Measurements from ENCODE around the gene BTBD7.
"Not testable (repeated sequence)": the region's sequence is repeated elsewhere in the genome, so short reads cannot be mapped to it uniquely, and the experiment has no call there.

BTBD7 gene, protein sequence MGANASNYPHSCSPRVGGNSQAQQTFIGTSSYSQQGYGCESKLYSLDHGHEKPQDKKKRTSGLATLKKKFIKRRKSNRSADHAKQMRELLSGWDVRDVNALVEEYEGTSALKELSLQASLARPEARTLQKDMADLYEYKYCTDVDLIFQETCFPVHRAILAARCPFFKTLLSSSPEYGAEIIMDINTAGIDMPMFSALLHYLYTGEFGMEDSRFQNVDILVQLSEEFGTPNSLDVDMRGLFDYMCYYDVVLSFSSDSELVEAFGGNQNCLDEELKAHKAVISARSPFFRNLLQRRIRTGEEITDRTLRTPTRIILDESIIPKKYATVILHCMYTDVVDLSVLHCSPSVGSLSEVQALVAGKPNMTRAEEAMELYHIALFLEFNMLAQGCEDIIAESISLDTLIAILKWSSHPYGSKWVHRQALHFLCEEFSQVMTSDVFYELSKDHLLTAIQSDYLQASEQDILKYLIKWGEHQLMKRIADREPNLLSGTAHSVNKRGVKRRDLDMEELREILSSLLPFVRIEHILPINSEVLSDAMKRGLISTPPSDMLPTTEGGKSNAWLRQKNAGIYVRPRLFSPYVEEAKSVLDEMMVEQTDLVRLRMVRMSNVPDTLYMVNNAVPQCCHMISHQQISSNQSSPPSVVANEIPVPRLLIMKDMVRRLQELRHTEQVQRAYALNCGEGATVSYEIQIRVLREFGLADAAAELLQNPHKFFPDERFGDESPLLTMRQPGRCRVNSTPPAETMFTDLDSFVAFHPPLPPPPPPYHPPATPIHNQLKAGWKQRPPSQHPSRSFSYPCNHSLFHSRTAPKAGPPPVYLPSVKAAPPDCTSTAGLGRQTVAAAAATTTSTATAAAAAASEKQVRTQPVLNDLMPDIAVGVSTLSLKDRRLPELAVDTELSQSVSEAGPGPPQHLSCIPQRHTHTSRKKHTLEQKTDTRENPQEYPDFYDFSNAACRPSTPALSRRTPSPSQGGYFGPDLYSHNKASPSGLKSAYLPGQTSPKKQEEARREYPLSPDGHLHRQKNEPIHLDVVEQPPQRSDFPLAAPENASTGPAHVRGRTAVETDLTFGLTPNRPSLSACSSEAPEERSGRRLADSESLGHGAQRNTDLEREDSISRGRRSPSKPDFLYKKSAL

GRCh38 chr14:93332853-93333630, at the start of gene BTBD7:
TSS of gene BTBD7 (minus strand) at chr14:93333036. CDS start at chr14:93296051, 36,985 bp downstream.
- peak; percentile 95 for DNase-seq

- no peak for DNase-seq
Observed at GRCh38 chr14:93381644-93382043, 48.8 kb upstream of the BTBD7 start.

DNA sequence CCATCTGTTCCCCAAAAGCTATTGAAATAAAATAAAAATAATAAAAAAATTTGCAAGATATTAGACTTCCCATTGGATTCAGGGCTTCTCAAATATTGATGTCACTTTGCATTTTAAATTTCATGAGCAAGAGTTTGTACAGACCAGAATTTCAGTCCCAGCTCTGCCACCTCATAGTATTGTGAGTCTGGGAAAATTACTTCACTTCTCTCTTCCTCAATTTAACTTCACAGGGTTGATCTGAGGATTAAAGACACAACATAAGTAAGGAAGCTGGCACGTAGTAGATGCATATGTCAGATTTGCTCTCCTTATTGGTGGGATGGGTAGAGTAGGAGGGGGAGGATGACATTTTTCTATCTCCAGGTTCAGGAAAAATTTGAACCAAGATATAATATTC, 47.0 kb upstream of the BTBD7 start:
- no peak for DNase-seq

DNA sequence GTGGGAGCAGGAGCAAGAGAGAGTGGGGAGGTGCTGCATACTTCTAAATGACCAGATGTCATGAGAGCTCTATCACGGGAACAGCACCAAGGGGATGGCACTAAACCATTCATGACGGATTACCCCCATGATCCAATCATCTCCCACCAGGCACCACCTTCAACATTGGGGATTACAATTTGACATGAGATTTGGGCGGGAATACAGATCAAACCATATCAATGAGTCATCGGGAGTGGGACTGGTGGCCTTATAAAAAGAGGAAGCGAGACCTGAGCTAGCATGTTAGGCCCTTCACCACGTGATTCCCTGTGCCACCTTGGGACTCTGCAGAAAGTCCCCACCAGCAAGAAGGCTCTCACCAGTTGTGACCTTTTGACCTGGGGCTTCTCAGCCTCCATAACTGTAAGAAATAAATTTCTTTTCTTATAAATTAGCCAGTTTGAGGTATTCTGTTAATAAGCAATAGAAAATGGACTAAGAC, 42.9 kb upstream of the BTBD7 start:
- DNase-seq = peak; percentile 88

DNA sequence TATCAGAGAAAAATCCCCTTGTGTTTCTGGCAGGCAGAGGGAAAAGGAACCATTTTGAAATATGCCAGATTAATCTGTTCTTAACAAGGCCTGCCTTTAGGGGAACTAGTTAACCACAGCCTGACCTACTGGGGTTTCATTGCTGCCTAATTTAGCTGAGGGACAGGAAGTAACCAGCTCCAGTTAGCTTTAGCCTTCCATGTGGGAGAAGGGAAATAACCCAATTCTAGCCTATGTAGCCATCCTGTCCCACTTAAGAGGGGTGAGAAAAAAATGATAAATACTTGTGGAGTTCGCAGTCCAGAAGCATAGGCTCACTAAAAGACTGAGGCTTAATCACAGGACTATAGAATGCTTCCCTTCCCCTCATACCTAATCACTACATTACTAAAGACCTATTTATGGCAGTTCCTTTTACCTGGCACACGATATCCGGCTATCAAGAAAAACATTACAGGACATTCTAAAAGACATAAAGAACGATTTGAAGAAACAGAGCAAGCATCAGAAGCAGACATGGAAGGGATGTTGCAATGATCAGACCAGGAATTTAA, 37.0 kb upstream of the BTBD7 start:
- DNase-seq = peak; percentile 49

DNA sequence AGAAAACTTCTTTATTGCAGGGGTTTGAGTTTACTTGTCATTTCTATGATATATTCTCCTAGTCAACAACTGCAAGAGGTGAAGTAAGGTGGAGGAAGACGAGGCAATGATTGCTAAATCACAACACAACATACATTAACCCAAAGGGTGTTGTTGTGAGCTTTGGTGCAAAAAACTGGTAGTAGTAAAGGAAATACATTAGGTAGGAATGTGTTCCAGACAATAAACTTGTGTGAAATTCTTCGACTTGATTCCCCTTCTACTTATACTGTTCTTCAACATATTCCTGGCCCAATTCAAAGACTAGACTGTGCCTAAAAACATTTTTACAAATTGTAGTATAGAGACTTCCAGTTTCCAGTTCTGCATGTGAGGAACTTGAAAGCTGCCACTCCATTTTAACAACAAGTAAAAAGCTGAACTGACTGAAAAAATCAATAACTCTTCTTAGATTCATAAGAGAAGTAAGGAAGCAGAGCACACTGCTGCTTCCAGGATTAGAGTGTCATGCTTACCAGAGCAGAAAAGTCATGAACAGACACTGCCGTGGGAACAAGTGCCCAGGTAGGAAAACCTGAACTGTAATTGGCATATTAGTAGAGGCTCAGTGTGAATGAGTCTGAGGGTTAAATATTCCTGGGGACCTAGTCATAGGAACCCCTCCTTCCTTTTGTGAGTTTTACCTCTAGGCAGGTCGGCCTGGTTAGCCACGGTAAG, 36.3 kb upstream of the BTBD7 start:
- no peak for DNase-seq

DNA sequence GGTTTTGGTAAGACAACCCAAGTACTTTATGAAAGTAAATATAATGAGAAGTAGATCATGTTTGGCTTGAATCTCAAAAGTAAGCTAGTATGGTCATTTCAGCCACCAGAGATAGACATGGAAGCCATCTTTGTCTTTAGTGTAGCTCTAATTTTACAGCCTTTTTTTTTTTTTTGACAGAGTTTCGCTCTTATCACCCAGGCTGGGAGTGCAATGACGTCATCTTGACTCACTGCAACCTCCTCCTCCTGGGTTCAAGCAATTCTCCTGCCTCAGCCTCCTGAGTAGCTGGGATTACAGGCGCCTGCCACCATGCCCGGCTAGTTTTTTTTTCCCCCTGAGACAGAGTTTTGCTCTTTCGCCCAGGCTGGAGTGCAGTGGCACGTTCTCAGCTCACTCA, 22.0 kb upstream of the BTBD7 start:
- not testable (repeated sequence) for DNase-seq

DNA sequence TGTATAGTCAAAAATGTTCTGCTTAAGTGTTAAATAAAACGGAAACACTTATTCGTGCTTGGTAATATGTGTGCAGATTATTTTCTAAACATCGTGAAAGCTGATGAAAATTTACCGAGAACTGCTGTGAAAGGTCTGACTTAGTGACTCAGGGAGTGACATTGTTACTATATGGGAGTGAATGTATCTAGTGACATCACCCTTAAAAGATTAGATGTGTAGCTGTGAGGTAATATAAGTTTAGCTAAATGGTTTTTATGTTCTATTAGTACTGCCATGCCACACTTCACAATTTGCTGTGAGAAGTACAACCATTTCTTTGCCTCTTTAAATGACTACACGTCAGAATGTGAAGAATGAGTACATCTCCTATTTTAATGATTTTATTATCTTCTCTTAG, 15.5 kb upstream of the BTBD7 start:
- no peak for DNase-seq

- no peak for DNase-seq
Observed at GRCh38 chr14:93347850-93348249, 15.0 kb upstream of the BTBD7 start.

DNA sequence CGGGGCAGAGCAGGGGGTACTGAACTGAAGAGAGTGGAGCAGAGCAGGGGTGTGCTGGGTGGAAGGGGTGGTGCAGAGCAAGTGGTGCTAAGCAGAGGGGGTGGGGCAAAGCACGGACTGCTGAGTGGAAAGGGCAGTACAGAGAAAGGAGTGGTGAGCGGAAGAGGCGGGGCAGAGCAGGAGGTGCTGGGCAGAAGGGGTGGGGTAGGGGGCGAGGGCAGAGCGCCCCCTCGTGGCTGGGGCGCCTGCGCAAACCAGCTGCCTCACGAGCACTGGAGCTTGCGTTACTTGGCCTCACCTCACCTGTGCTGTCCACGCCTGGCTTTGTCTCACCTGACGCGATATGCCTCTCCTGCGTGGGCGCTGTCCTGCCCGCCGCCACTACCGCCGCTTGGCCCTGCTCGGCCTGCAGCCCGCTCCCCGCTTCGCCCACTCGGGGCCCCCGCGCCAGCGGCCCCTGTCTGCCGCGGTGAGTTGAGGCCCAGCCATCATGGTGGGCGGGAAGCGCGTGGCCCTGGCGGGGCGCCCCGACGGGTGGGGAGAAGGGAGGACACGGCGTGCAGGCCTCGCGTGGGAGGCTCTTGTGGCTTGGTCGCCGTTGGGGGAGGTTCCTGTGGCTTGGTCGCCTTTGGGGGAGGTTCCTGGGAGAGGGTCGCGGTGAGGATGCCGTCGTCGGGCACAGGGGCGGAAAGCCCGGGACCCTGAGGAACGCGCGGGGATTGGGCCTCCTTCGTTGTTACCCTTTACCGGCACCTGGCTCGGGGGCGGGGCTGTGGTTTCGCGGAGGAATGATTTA, 14.3 kb upstream of the BTBD7 start, which contains the start of gene COX8C:
Gene COX8C (plus strand): TSS at position 257 of the 796 bp plus-strand sequence. CDS start 87 bp downstream, at position 344.
- DNase-seq = no peak

GRCh38 chr14:93343797-93344196, 11.0 kb upstream of the BTBD7 start:
- DNase-seq = no peak

GRCh38 chr14:93343266-93343665, 10.4 kb upstream of the BTBD7 start:
- no peak for DNase-seq

DNA sequence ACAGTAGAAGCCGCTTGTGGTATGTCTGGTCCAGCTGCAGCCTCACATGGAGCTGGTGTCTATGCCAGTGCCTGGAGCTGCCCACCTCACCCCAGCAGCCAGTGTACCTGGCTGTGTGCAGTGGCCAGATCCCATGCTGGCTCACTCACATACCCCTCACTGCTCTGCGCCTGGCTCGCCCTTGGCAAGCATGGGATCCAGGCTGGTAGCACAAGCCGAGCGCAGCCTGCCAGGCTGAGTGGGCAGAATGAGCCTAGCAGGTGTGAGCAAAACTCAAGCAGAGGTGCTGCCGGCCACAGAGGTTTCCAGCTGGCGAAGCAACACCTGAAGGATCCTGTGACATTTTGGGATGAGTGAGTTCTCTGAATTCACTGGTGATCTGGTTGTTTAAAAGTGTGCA, 5.0 kb upstream of the BTBD7 start:
- DNase-seq = no peak

GRCh38 chr14:93337143-93337753, 4.4 kb upstream of the BTBD7 start:
- no peak for DNase-seq

DNA sequence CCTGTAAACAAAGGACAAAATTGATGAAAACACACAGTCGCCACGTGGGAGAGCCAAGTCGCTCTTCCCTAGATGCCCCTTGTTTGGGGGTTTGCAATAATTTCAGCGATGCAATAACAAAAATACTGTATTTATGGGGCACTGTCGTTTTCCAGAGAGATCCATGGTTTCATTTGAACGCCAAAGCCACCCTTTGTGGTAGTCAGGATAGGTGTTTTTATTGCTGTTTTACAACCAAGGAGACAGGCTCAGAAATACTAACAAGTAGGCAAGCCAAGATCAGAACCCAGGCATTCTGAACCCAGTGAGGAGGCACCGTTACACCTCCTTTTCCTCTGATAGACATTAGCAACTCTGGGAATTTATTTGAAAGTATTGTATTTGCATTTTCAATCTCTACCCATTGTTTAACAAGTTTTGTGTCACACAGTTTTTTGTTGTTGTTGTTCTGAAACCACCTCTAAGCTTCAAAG, 831 bp upstream of the BTBD7 start:
- DNase-seq = peak; percentile 6

- DNase-seq = peak; percentile 51
Observed at GRCh38 chr14:93332397-93332852, 411 bp downstream of the BTBD7 start.

DNA sequence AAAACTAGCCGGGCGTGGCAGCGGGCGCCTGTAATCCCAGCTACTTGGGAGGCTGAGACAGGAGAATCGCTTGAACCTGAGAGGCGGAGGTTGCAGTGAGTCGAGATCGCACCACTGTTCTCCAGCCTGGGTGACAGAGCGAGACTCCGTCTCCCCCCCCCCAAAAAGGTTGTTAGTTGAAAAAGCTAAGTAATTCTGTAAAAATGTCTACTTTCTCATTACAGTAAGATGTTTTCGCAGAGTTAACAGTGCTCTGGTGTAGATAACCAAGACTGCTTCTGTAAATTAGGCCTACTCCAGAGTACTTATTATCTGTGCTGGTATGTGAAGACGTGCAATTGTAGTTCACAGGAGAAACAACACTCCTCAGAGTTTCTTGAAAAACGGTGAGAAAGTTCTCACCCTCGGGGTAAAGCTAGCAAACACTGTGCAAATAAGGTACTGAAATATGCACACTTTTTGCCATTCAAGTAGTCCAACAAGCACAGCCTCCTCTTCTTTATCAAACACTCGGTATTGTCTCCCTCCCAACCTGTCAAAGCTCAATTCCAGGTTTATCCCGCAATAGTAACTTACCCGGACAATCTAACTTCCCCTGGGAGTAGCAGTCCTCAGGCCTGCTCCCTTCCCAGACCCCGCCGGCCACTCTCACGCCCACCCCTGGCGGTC, 974 bp downstream of the BTBD7 start:
- no peak for DNase-seq

DNA sequence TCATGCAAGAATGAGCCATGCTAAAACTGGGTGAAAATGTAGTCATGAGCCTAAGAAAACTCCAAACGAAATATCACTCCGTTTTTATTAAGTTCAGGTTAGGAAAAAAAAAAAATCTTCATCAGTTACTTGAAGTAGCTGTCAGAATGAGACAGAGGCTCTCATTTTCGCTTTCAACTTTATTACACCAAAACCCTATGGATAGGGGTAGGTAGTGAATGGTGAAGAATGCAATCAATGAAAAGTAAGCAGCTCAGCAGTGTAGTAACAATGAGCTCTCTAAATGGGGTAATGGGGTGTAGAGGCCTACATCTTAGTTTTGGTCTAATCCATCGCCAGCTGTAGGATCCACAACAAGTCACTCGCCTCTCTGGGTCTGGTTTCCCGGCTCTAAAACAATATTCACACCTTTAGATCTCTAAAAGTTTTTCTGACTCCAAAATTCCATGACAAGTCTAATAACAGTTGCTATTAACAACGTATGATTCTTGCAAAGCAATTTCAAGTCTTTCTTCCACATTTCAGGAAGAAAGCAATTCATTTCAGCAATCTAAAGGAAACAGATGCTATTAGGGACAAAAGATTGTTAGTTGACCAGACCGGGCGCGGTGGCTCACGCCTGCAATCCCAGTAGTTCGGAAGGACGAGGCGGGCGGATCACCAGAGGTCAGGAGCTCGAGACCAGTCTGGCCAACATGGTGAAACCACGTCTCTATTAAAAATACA, 1.7 kb downstream of the BTBD7 start:
- DNase-seq = no peak
